HG02678 (cell line): ENCODE data around the gene MAGEC3.

ENCODE experiments used
- ATAC-seq: cut with Tn5 transposase; IDR thresholded peaks from one replicate; pipeline ENCODE4 v1.9.1; 2021; ENCODE audit warnings: mild to moderate bottlenecking, moderate library complexity; ENCODE audit not compliant: unreplicated experiment

Gene MAGEC3

GRCh38 chrX:141945426-141945825, 107.3 kb downstream of the MAGEC3 start:
- ATAC-seq: no peak

GRCh38 chrX:141947350-141947749, 109.2 kb downstream of the MAGEC3 start:
- ATAC-seq: no peak
